Measurements from ENCODE around the gene PHC2. TPM values are rescaled to one million over a fixed set of nuclear protein-coding genes. Genes with fewer than 3 reads are reported as not detected.

PHC2 gene
- total RNA-seq, 4 donors from 2014 or later, result 118 to 164 (median 139) TPM

DNA sequence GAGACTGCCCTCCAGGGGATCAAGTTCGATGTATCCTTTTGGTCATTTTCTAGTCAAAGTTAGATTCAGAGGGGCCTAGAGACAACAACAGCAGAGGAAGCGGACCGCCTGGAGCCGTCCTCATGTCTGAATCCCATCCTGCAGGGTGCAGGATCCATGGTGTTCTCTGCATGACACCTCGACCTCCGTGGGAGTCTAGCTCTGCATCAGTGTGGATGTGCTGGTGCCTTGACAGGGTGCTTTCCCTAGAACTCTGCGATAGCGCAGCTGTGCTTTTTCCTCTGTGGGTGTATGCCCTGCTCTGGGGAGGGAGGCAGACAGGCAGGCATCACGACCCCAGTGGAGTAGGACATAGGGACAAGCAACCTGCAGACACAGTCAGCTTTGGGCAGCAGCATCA is 61.8 kb downstream of the PHC2 start:
- TF ChIP-seq, protein P1, sequence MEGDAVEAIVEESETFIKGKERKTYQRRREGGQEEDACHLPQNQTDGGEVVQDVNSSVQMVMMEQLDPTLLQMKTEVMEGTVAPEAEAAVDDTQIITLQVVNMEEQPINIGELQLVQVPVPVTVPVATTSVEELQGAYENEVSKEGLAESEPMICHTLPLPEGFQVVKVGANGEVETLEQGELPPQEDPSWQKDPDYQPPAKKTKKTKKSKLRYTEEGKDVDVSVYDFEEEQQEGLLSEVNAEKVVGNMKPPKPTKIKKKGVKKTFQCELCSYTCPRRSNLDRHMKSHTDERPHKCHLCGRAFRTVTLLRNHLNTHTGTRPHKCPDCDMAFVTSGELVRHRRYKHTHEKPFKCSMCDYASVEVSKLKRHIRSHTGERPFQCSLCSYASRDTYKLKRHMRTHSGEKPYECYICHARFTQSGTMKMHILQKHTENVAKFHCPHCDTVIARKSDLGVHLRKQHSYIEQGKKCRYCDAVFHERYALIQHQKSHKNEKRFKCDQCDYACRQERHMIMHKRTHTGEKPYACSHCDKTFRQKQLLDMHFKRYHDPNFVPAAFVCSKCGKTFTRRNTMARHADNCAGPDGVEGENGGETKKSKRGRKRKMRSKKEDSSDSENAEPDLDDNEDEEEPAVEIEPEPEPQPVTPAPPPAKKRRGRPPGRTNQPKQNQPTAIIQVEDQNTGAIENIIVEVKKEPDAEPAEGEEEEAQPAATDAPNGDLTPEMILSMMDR (IDR thresholded peaks at IDR 0.05; ENCODE audit: low read depth), result no peak

DNA sequence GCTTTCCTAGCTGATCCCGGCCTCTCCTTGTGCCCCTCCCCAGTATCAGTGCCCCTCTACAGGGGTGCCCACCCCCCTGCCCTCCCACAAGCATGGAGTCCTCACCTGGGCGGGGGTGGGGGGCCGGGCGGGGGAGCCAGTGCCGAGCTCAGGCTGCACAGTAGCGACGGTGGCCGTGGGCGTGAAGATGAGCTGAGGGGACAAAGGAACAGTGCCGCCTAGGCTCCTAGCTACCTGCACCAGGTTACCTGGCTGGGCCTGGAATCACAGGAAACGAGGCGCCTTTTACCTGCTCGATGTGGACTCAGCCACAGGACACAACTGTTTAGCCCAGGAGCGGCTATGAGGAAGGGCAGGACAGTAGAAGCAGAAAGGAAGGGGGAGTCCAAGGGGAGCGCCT is 62.5 kb downstream of the PHC2 start:
- TF ChIP-seq, protein P1 (IDR thresholded peaks at IDR 0.05; ENCODE audit: low read depth), result no peak

DNA sequence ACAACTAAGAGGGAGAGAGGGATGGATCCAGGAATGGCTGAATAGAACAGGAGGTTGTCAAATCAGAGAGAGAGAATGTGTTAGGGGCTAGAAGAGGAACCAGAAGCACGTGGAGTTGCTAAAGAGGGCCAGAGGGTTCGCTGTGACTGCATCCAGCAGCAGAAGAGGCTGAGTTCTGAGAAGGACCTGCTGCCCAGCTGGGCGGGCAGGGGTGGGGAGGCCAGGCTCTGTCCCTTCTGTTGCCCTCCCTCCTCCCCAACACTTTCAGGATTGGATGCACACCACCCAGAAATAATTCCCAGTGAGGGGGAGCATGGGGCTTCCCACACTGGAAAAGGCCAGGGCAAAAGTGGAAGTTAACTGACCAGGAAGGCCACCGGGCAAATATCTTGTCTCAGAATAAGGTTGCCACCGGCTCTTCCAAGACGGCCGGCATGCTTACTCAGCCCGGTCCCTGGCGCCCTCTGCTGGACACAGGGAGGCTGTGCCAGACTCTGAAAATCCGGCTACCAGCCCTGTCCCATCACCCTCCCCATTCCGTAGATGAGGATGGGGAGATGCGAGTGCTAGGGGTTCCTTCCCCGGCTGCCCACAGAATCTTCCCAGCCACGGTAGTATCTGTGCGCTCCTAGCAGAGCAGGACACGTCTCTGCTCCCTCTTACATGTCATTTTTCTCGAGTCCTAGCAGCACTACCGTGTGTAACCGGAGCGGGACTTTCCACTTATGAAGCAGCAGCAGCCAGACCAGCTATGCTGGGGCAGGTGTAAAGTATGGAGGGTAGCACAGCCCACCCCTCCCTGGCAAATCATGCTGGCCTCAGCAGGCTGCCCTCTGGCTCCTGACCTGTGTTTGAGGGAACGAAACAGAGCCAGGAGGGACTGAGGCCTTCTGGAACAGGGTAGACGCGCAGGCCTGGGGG is 63.1 kb downstream of the PHC2 start:
- TF ChIP-seq, protein P1 (IDR thresholded peaks at IDR 0.05; ENCODE audit: low read depth), result no peak

DNA sequence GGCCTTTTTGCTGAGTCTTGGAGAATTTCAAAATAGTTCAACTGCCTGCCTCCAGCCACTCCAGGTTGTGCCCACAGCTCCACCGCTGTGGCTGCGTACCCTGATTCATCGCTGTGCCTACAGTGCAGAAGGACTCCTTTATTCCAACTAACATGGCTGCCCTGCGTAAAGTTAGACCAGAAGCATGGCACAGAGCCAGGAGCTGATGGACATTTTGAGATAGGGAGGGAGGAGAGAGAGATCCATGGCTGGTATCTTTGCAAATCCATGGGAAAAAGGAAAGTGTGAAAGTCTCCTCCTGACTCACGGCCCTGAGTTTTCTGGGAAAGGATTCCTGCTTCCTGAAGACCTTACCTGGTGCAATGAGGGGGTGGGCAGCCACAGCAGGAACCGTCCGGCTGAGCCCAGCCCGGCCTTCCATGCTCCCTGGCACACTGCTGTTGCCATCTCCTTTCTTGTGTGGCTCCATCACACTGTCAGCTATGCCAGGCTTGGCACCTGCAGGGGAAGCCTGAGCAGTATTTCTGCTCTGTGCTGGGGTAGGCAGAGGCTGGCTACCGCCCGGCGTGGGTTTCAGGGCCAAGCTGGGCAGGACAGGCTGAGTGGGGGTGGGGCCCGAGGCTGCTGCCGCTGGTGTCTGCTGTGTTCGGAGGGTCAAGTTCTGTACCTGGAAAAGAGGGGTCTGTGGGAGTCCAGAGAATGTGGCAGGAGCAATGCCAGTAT is 64.0 kb downstream of the PHC2 start:
- TF ChIP-seq, protein P1 (IDR thresholded peaks at IDR 0.05; ENCODE audit: low read depth), result no peak

DNA sequence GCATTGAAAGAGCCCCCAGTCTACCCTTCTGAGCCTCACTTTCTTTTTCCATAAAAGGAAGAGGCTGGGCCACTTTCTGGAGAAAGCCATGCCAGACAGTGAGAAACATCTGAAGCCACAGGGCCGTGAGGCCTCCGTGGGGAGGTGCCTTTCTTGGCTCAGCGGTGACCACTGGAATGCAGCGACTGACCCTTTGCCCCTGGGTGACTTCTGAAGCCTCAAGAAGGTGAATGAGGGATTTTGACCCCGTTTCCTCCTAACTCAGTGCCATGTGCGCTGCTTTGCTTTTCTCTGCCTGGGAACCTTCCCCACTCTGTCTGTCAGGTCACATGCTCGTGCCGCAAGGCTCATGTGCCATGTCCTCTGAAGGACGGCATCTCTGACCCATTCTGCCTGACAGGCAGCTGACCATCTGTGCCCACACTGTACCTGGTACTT is 65.3 kb downstream of the PHC2 start:
- TF ChIP-seq, protein P1 (IDR thresholded peaks at IDR 0.05; ENCODE audit: low read depth), result no peak

DNA sequence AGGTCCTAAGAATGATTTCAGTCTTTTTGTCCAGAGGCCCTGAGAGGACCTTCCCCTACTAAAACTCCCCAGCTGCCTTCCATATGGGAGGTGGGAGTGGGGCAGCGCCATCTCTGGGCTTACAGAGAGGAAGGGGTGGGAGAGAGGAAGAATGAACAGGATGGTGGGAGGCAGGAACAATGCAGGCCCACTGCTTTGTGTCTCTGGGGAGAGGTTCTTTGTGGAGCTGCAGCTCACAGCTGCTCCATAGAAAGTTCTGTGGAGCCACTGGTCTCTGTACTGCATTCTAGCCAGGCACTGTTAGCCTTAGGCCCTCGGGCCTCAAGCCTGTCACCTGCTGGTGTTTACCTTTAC is 66.4 kb downstream of the PHC2 start:
- TF ChIP-seq, protein P1 (IDR thresholded peaks at IDR 0.05; ENCODE audit: low read depth), result no peak

DNA sequence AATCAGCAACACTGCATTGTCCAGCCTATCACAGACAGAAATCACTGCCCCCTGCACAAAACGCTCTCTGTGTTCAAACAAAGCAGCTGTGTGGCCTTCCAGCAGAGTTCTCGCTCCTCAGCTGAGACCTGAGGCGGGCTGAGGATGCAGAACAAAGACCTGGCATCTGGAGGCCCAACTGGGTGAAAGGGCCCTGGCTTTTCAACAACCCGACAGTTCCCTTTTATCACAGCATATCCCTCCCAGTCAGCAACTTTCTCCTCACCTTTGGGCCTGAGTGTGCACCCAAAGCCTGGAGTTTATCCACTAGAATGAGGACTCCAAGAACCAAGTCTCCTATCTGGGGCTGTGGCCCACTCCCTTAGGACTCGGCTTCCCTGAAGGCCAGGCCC is 67.4 kb downstream of the PHC2 start:
- TF ChIP-seq, protein P1 (IDR thresholded peaks at IDR 0.05; ENCODE audit: low read depth), result no peak

All from subcutaneous adipose tissue (tissue), 4 donors.